HEK293T (cell line): Measurements from ENCODE around the gene RAB3IP.

Source experiments
- CTBP1 ChIP-seq: fragments of 450-650 bp; IDR thresholded peaks from 2 replicates; pipeline ENCODE4 v1.6.1; 2016; ENCODE audit warnings: borderline replicate concordance
- HDGF ChIP-seq: fragments of 450-650 bp; IDR thresholded peaks from 2 replicates; pipeline ENCODE4 v1.6.1; 2017; ENCODE audit warnings: antibody characterized with exemption, borderline replicate concordance
- L3MBTL2 ChIP-seq: fragments of 450-650 bp; conservative IDR thresholded peaks from 2 replicates; pipeline ENCODE4 v1.6.1; 2016; ENCODE audit warnings: mild to moderate bottlenecking
- NFRKB ChIP-seq: fragments of 450-650 bp; IDR thresholded peaks from 2 replicates; pipeline ENCODE4 v1.6.1; 2016; ENCODE audit warnings: mild to moderate bottlenecking, moderate library complexity
- ZNF384 ChIP-seq: fragments of 450-650 bp; IDR thresholded peaks from 2 replicates; pipeline ENCODE4 v1.6.1; 2016

GRCh38 chr12:69756088-69756755 lies 17.6 kb downstream of the RAB3IP start:
- no peak for TF ChIP-seq NFRKB
- no peak for TF ChIP-seq HDGF
- no peak for TF ChIP-seq CTBP1
- no peak for TF ChIP-seq ZNF384
- TF ChIP-seq L3MBTL2 = no peak
